GM12801 (cell line): ENCODE measurements around the gene ZNF43.

ENCODE experiments used
- CTCF ChIP-seq: IDR thresholded peaks from one replicate; pipeline ENCODE4 v1.5.1; 2011; ENCODE audit warnings: control low read depth; ENCODE audit not compliant: insufficient read length; ENCODE audit errors: extremely low read depth

ZNF43 gene

GRCh38 chr19:21848706-21849105 is 12.7 kb upstream of the ZNF43 start:
- TF ChIP-seq CTCF: no peak

- TF ChIP-seq CTCF: no peak
Observed at GRCh38 chr19:21843081-21843480, 7.1 kb upstream of the ZNF43 start.

- TF ChIP-seq CTCF: no peak
Observed at GRCh38 chr19:21841488-21842097, 5.6 kb upstream of the ZNF43 start.

- TF ChIP-seq CTCF: no peak
Observed at GRCh38 chr19:21841081-21841480, 5.1 kb upstream of the ZNF43 start.

- TF ChIP-seq CTCF: no peak
Observed at GRCh38 chr19:21839976-21840375, 4.0 kb upstream of the ZNF43 start.

GRCh38 chr19:21838646-21839045 is 2.7 kb upstream of the ZNF43 start:
- no peak for TF ChIP-seq CTCF

GRCh38 chr19:21835429-21835809 is 563 bp downstream of the ZNF43 start:
- no peak for TF ChIP-seq CTCF
